ENCODE results near the gene CTSZ. TPM values are rescaled to one million over a fixed set of nuclear protein-coding genes. Genes with fewer than 3 reads are reported as not detected.

The CTSZ gene
- total and polyA plus RNA-seq, 10 of the 15 experiments (the other 5 are each of a cell fraction or from before 2014, with no cell fraction given) = 6.0 to 301 (median 154) TPM

GRCh38 chr20:59032023-59032712 is 25.1 kb upstream of the CTSZ start, which contains the start of gene ATP5F1E:
Gene ATP5F1E, minus strand, starts transcription at chr20:59032335. Its CDS starts 84 bp downstream, at chr20:59032251.
- FAIRE-seq = no peak
- BruUV-seq (replicated peaks) = no TSS peak
- intact Hi-C loops (cut with micrococcal nuclease; ENCODE audit: unreplicated experiment) = loop anchor here (1.0 to 10.0 kb wide), 5 partner anchors 25 to 377 kb away; partner anchors contain the start of genes CTSZ, NELFCD and STX16
- peak; percentile 98 for TF ChIP-seq POLR2A (IDR thresholded peaks at IDR 0.05; ENCODE audit: low read depth, low read length)
- no peak; the same call in 1 of the 2 replicates for TF ChIP-seq ASH2L (IDR thresholded peaks at IDR 0.05; ENCODE audit: borderline replicate concordance, low read depth)
- TF ChIP-seq CHD1 (IDR thresholded peaks at IDR 0.05; ENCODE audit: low read depth, low read length) = peak; percentile 75; the same call in 1 of the 2 replicates
- peak; percentile 89; the same call in 1 of the 2 replicates for TF ChIP-seq ESRRA (IDR thresholded peaks at IDR 0.05; ENCODE audit: low read length)
- peak; percentile 85 for TF ChIP-seq ZBTB4 (CRISPR knock-in tag; IDR thresholded peaks at IDR 0.05)
- TF ChIP-seq FOXM1 (IDR thresholded peaks at IDR 0.05; ENCODE audit: low read depth, low read length) = no peak
- peak in 1 of 2 experiments; percentile 17; a peak in 2 of 4 replicates for TF ChIP-seq IKZF2 (IDR thresholded peaks at IDR 0.05)
- peak; percentile 63 to 91 for TF ChIP-seq BHLHE40 (IDR thresholded peaks at IDR 0.05; ENCODE audit: borderline replicate concordance in 1 of 2, low read depth in 2 of 2, low read length in 1 of 2)
- peak; percentile 25; the same call in 1 of the 2 replicates for TF ChIP-seq TBL1XR1 (IDR thresholded peaks at IDR 0.05; ENCODE audit: low read depth, low read length)
- peak; percentile 85; the same call in 1 of the 2 replicates for TF ChIP-seq CHD2 (IDR thresholded peaks at IDR 0.05; ENCODE audit: borderline replicate concordance, low read depth, low read length)
- peak; percentile 97 for TF ChIP-seq PKNOX1 (IDR thresholded peaks at IDR 0.05)
- peak; percentile 60 for TF ChIP-seq MAX (IDR thresholded peaks at IDR 0.05; ENCODE audit: low read depth, low read length)
- TF ChIP-seq TAF1 (IDR thresholded peaks at IDR 0.05; ENCODE audit: borderline replicate concordance, low read depth, low read length) = peak; percentile 58; the same call in 1 of the 2 replicates
- no peak for TF ChIP-seq RAD51 (IDR thresholded peaks at IDR 0.05)
- no peak for TF ChIP-seq USF1 (IDR thresholded peaks at IDR 0.05; ENCODE audit: borderline replicate concordance, extremely low read length, insufficient read depth, low read depth, low read length)
- TF ChIP-seq ZNF217 (IDR thresholded peaks at IDR 0.05) = 0 out of 2 replicates have a peak, but pooled peaks have one; percentile 35
- no peak for TF ChIP-seq MYB (IDR thresholded peaks at IDR 0.05; ENCODE audit: borderline replicate concordance, low read depth, low read length)

More at GRCh38 chr20:59032023-59032712, 25.1 kb upstream of the CTSZ start, which contains the start of gene ATP5F1E:
- no peaks in the 10 kb centered on the region; the same call in 1 of the 2 replicates for H3K4me1 ChIP-seq (ENCODE audit: control insufficient read depth, insufficient read depth, low read length)
- CTCF ChIA-PET = interaction anchor here (0.6 to 1.9 kb wide), 7 partner anchors 10 to 372 kb away, joined by 3 to 5 read pairs (median 3); partner anchors contain the start of gene PRELID3B
- 1% methylated on average over 82 of the region's 86 CpGs for WGBS (ENCODE audit: insufficient coverage, insufficient replicate concordance, low lambda C conversion rate, missing lambda C conversion rate)
- peak within 1 kb of the TSS; percentile 90 for H3K27ac ChIP-seq (ENCODE audit: control insufficient read depth, insufficient read depth)
- POLR2A ChIA-PET = interaction anchor here (0.6 to 6.0 kb wide), 14 partner anchors 9 to 143 kb away, joined by 3 to 40 read pairs (median 5); partner anchors contain the start of genes NELFCD, PRELID3B and TUBB1
- H3K9ac ChIP-seq (ENCODE audit: control insufficient read depth, insufficient read depth, low read length) = peak within 1 kb of the TSS; percentile 78
- ATAC-seq (peak; percentile 97), DNase-seq (ENCODE audit: low read depth, low spot score) (peak; percentile 75)
- H2AFZ ChIP-seq (ENCODE audit: control insufficient read depth, low read depth, low read length) = peak within 1 kb of the TSS; percentile 66
- peaks cover 59% of the 10 kb centered on the region for H3K79me2 ChIP-seq (ENCODE audit: control insufficient read depth, insufficient read depth, low read length)
- peak within 1 kb of the TSS; percentile 95 for H3K4me2 ChIP-seq (ENCODE audit: control insufficient read depth, insufficient read depth)
- H4K20me1 ChIP-seq (ENCODE audit: control insufficient read depth, insufficient read depth) = no peaks in the 10 kb centered on the region
- H3K4me3 ChIP-seq = peak within 1 kb of the TSS; percentile 85
- RAD21 ChIA-PET (ENCODE audit: unreplicated experiment) = interaction anchor here (1.0 to 2.5 kb wide), 13 partner anchors 8 to 381 kb away, joined by 3 to 19 read pairs (median 8); partner anchors contain the start of genes NELFCD and STX16
- no peaks in the 10 kb centered on the region for H3K9me3 ChIP-seq (replicated peaks; ENCODE audit: control insufficient read depth, insufficient read depth, low read length)
- SMC1A ChIA-PET (ENCODE audit: uncharacterized antibody, unreplicated experiment) = interaction anchor here (0.6 to 2.0 kb wide), 16 partner anchors 9 to 162 kb away, joined by 3 to 22 read pairs (median 4); no protein-coding TSS in a partner anchor
- no peaks in the 10 kb centered on the region for H3K27me3 ChIP-seq (replicated peaks in 1 of 2; ENCODE audit: control insufficient read depth in 2 of 2, insufficient read depth in 2 of 2, low read length in 1 of 2)
- peaks cover 6 to 16% of the 10 kb centered on the region in 2 experiments for H3K36me3 ChIP-seq (ENCODE audit: control insufficient read depth in 2 of 2, insufficient read depth in 2 of 2, low read length in 1 of 2)
- in situ Hi-C loops (cut with MboI) = no loop called here

Measured in GM12878 (cell line).